Fibroblast of lung (primary cell): Measurements from ENCODE around the gene OR5K3.

Source experiments
- CTCF ChIP-seq, 2 donors: IDR thresholded peaks in 1 of 2; conservative IDR thresholded peaks in 1 of 2; 1 replicate in 1 of 2; 2 replicates in 1 of 2; pipeline ENCODE4 v1.5.1; 2011 to 2012; ENCODE audit warnings: low read length in 2 of 2, control low read depth in 1 of 2, inconsistent platforms in 1 of 2, low read depth in 1 of 2, mild to moderate bottlenecking in 1 of 2
- EZH2 ChIP-seq: IDR thresholded peaks from 2 replicates; pipeline ENCODE4 v1.5.1; 2012; ENCODE audit warnings: low read length, control low read depth, mild to moderate bottlenecking; ENCODE audit errors: missing control alignments

- TF ChIP-seq CTCF (conservative IDR thresholded peaks at IDR 0.05 in 1 of 2, IDR thresholded peaks at IDR 0.05 in 1 of 2; ENCODE audit: low read depth in 1 of 2, low read length in 2 of 2) (no peak), EZH2 (no peak)
Observed at GRCh38 chr3:98341758-98342157, 48.7 kb upstream of the OR5K3 start.
